Endothelial cell of umbilical vein (primary cell): Measurements from ENCODE around the gene KCNQ5. TPM values are rescaled to one million over a fixed set of nuclear protein-coding genes. Genes with fewer than 3 reads are reported as not detected.

Experiments used
- BruUV-seq: library from RNA; stranded (reverse); fragments of 400-500 nt; replicated peaks from 2 replicates; lab custom pipeline; 2021; lab: Mats Ljungman, UMichigan
- CTCF ChIA-PET: fragments of 300-600, 350-600 bp; sonication (Branson Sonifier 250); formaldehyde crosslinking; loops from one replicate; lab custom pipeline; 2021; ENCODE audit warnings: antibody characterized with exemption, inconsistent platforms; lab: Charles Lee
- POLR2A ChIA-PET: fragments of 300-600, 350-600 bp; sonication (Branson Sonifier 250); formaldehyde crosslinking; loops from one replicate; lab custom pipeline; 2021; ENCODE audit warnings: antibody characterized with exemption, inconsistent platforms; lab: Charles Lee
- DNase-seq: peaks from one replicate; pipeline ENCODE4 v3.0.0-alpha.2; 2011; ENCODE audit warnings: low read depth, low spot score
- FAIRE-seq: peaks from 2 replicates; lab custom pipeline; 2011; peaks lifted over from hg19 to GRCh38; lab: Jason Lieb, UNC
- H2AFZ ChIP-seq: 2 replicates; pipeline ENCODE4 v1.6.0; 2012; ENCODE audit warnings: low read depth, low read length, control low read depth, inconsistent platforms
- H3K27ac ChIP-seq: 2 replicates; pipeline ENCODE4 v1.5.1; 2011; ENCODE audit warnings: low read depth, mild to moderate bottlenecking, control low read depth, low read length, moderate library complexity; ENCODE audit not compliant: insufficient read depth
- H3K27me3 ChIP-seq, 2 experiments: 2 replicates each; pipeline versions ENCODE4 v1.6.0 to v1.6.1; 2011; ENCODE audit warnings: low read length in 2 of 2, mixed read lengths in 1 of 2; ENCODE audit not compliant: control insufficient read depth in 2 of 2, insufficient read depth in 2 of 2
- H3K36me3 ChIP-seq, 2 experiments: 2 replicates in 1 of 2; 3 replicates in 1 of 2; pipeline ENCODE4 v1.5.1; 2011; ENCODE audit warnings: low read length in 2 of 2, mild to moderate bottlenecking in 1 of 2, moderate library complexity in 1 of 2; ENCODE audit not compliant: control insufficient read depth in 2 of 2, insufficient read depth in 2 of 2; ENCODE audit errors: extremely low read depth in 1 of 2
- H3K4me1 ChIP-seq: 3 replicates; pipeline ENCODE4 v1.5.1; 2011; ENCODE audit warnings: mild to moderate bottlenecking, low read length; ENCODE audit not compliant: control insufficient read depth, insufficient read depth; ENCODE audit errors: extremely low read depth
- H3K4me2 ChIP-seq: 2 replicates; pipeline ENCODE4 v1.6.1; 2011; ENCODE audit warnings: low read length, control low read depth, mixed read lengths; ENCODE audit not compliant: insufficient read depth
- H3K4me3 ChIP-seq, 3 experiments: fragments of 200-600 bp in 1 of 3; sonication (generic), shearing (Covaris generic) in 1 of 3; replicated peaks in 1 of 3; 2 replicates each; pipeline ENCODE4 v1.5.1; 2011 to 2016; ENCODE audit warnings: control low read depth in 3 of 3, low read length in 3 of 3, mild to moderate bottlenecking in 2 of 3, inconsistent platforms in 1 of 3, low read depth in 1 of 3, moderate library complexity in 1 of 3; ENCODE audit not compliant: insufficient read depth in 1 of 3
- H3K79me2 ChIP-seq: 2 replicates; pipeline ENCODE4 v1.6.0; 2012; ENCODE audit warnings: low read length, inconsistent platforms; ENCODE audit not compliant: control insufficient read depth, insufficient read depth
- H3K9ac ChIP-seq: replicated peaks from 2 replicates; pipeline ENCODE3; 2011; ENCODE audit warnings: low read length, control low read depth; ENCODE audit not compliant: insufficient read depth; ENCODE audit errors: extremely low read depth
- H3K9me1 ChIP-seq: replicated peaks from 3 replicates; pipeline ENCODE4 v1.6.0; 2011; ENCODE audit warnings: mild to moderate bottlenecking, low read length; ENCODE audit not compliant: control insufficient read depth, insufficient read depth; ENCODE audit errors: extremely low read depth
- H3K9me3 ChIP-seq: replicated peaks from 2 replicates; pipeline ENCODE4 v1.5.1; 2012; ENCODE audit warnings: low read length, inconsistent platforms; ENCODE audit not compliant: control insufficient read depth, insufficient read depth
- H4K20me1 ChIP-seq: replicated peaks from 2 replicates; pipeline ENCODE3; 2011; ENCODE audit warnings: mild to moderate bottlenecking, low read length; ENCODE audit not compliant: control insufficient read depth, insufficient read depth; ENCODE audit errors: extremely low read depth
- EZH2 ChIP-seq: IDR thresholded peaks from 2 replicates; pipeline ENCODE4 v1.6.1; 2012; ENCODE audit warnings: borderline replicate concordance, low read depth, mild to moderate bottlenecking, moderate library complexity, low read length, inconsistent platforms; ENCODE audit not compliant: severe bottlenecking
- GATA2 ChIP-seq: IDR thresholded peaks from 2 replicates; pipeline ENCODE4 v1.7.0; 2011; ENCODE audit warnings: low read depth, mild to moderate bottlenecking, moderate library complexity, mixed read lengths, low read length; ENCODE audit not compliant: insufficient read length, insufficient read depth
- MAX ChIP-seq: IDR thresholded peaks from 2 replicates; pipeline ENCODE4 v1.6.1; 2011; ENCODE audit not compliant: insufficient read depth, insufficient read length
- POLR2AphosphoS5 ChIP-seq: IDR thresholded peaks from 2 replicates; pipeline ENCODE4 v1.6.1; 2012; ENCODE audit warnings: low read depth, mild to moderate bottlenecking, control low read depth, low read length, moderate library complexity; ENCODE audit not compliant: insufficient read depth
- dilution Hi-C: fragments of 300-500 bp; cut with MboI; formaldehyde crosslinking; loops from one replicate; pipeline ENCODE4 v1.15.0; 2019; ENCODE audit warnings: low sequenced_read_pairs; ENCODE audit not compliant: extremely low pct_ligation_motif_present
- intact Hi-C: fragments of 100-400 bp; cut with micrococcal nuclease; formaldehyde crosslinking; loops from one replicate; pipeline ENCODE4 v1.10.0; 2022
- polyA plus RNA-seq, 4 experiments: library from polyadenylated mRNA; depleted of rRNA in 3 of 4; stranded (reverse) in 3 of 4; unstranded in 1 of 4; fragments of >200 nt; gene quantifications; 2 replicates each; pipeline versions ENCODE4 v1.2.1 to v1.2.3, GENCODE V29; 2011 to 2012; ENCODE audit warnings: missing spikeins in 1 of 4
- total RNA-seq: library from RNA; stranded (reverse); gene quantifications from 2 replicates; pipeline ENCODE4 v1.2.3, GENCODE V29; 2021
- TF ChIP-seq, protein P1 (sequence below), 2 donors: IDR thresholded peaks; 1 replicate in 1 of 2; 2 replicates in 1 of 2; pipeline ENCODE4 v1.5.1; 2011; ENCODE audit warnings: low read length in 2 of 2, mild to moderate bottlenecking in 2 of 2, moderate library complexity in 2 of 2, control low read depth in 1 of 2, inconsistent platforms in 1 of 2, low read depth in 1 of 2; ENCODE audit not compliant: insufficient read depth in 1 of 2; ENCODE audit errors: extremely low read depth in 1 of 2

Gene KCNQ5
- total and polyA plus RNA-seq, 2 donors (not counting 3 experiments of a cell fraction or from before 2014, with no cell fraction given) = 0.22 TPM; not detected in 1

- DNase-seq (no peak), FAIRE-seq (no peak)
- BruUV-seq = no TSS peak
- intact Hi-C loops (no loop called here), dilution Hi-C loops (no loop called here)
- H3K36me3 ChIP-seq = no peaks in the 10 kb centered on the region
- no peak overlapping the region for H2AFZ ChIP-seq
- POLR2A ChIA-PET = no interaction called here
- TF ChIP-seq MAX (no peak), EZH2 (no peak), POLR2AphosphoS5 (no peak), GATA2 (no peak)
- TF ChIP-seq, protein P1, sequence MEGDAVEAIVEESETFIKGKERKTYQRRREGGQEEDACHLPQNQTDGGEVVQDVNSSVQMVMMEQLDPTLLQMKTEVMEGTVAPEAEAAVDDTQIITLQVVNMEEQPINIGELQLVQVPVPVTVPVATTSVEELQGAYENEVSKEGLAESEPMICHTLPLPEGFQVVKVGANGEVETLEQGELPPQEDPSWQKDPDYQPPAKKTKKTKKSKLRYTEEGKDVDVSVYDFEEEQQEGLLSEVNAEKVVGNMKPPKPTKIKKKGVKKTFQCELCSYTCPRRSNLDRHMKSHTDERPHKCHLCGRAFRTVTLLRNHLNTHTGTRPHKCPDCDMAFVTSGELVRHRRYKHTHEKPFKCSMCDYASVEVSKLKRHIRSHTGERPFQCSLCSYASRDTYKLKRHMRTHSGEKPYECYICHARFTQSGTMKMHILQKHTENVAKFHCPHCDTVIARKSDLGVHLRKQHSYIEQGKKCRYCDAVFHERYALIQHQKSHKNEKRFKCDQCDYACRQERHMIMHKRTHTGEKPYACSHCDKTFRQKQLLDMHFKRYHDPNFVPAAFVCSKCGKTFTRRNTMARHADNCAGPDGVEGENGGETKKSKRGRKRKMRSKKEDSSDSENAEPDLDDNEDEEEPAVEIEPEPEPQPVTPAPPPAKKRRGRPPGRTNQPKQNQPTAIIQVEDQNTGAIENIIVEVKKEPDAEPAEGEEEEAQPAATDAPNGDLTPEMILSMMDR (IDR thresholded peaks at IDR 0.05; ENCODE audit: extremely low read depth in 1 of 2, insufficient read depth in 1 of 2, low read depth in 1 of 2, low read length in 2 of 2) = no peak
- H4K20me1 ChIP-seq = no peaks in the 10 kb centered on the region
- CTCF ChIA-PET = interaction anchor here (0.6 to 2.0 kb wide), 3 partner anchors 8 to 542 kb away, joined by 3 to 6 read pairs (median 5); no protein-coding TSS in a partner anchor
- no peaks in the 10 kb centered on the region for H3K27me3 ChIP-seq
- H3K79me2 ChIP-seq = no peaks in the 10 kb centered on the region
- no peaks in the 10 kb centered on the region for H3K9me3 ChIP-seq
- H3K9ac ChIP-seq = no peak overlapping the region
- H3K27ac ChIP-seq = no peak overlapping the region
- H3K4me3 ChIP-seq = no peak overlapping the region
- H3K4me1 ChIP-seq = no peaks in the 10 kb centered on the region
- no peaks in the 10 kb centered on the region for H3K9me1 ChIP-seq
- no peak overlapping the region for H3K4me2 ChIP-seq
Observed at GRCh38 chr6:72588155-72588554, 33.7 kb upstream of the KCNQ5 start.
